ENCODE results near the gene WFDC12. TPM values are rescaled to one million over a fixed set of nuclear protein-coding genes. Genes with fewer than 3 reads are reported as not detected.

Gene WFDC12
- polyA plus RNA-seq, 1 donor (not counting 4 experiments of a cell fraction or from before 2014, with no cell fraction given), result 1.8 TPM

GRCh38 chr20:45100563-45101245 lies 23.6 kb downstream of the WFDC12 start, which contains the start of gene KCNS1:
TSS of gene KCNS1 (minus strand) at chr20:45101127. CDS start at chr20:45099236, 1,891 bp downstream.
- TF ChIP-seq CTCF (optimal IDR thresholded peaks at IDR 0.05 in 1 of 3, IDR thresholded peaks at IDR 0.05 in 1 of 3, conservative IDR thresholded peaks at IDR 0.05 in 1 of 3; ENCODE audit: extremely low read depth in 1 of 3, insufficient read depth in 2 of 3, low read length in 3 of 3) (peak in 1 of 3 experiments; percentile 13), EZH2 (IDR thresholded peaks at IDR 0.05; ENCODE audit: low read length) (no peak)
- Histone ChIP-seq H4K20me1 (ENCODE audit: control insufficient read depth, extremely low read depth, insufficient read depth, low read length) (no peaks in the 10 kb centered on the region), H3K9me3 (ENCODE audit: control insufficient read depth, low read depth, low read length) (no peaks in the 10 kb centered on the region), H3K4me1 (ENCODE audit: control insufficient read depth, extremely low read depth, insufficient read depth, low read length) (peaks cover 25% of the 10 kb centered on the region), H3K79me2 (ENCODE audit: control insufficient read depth, insufficient read depth, low read length) (no peaks in the 10 kb centered on the region), H3K4me2 (ENCODE audit: control insufficient read depth, extremely low read depth, insufficient read depth, low read depth, low read length) (peak within 1 kb of the TSS; percentile 76), H3K4me3 (ENCODE audit: control insufficient read depth in 2 of 3, extremely low read depth in 1 of 3, insufficient read depth in 2 of 3, low read depth in 1 of 3, low read length in 3 of 3) (peak within 1 kb of the TSS; percentile 12 to 43 (median 30)), H3K27ac (ENCODE audit: control insufficient read depth, insufficient read depth, low read length) (no peak within 1 kb of the TSS), H3K27me3 (ENCODE audit: control insufficient read depth, extremely low read depth, insufficient read depth, low read length) (no peaks in the 10 kb centered on the region), H3K36me3 (ENCODE audit: control insufficient read depth in 2 of 2, extremely low read depth in 1 of 2, insufficient read depth in 2 of 2, low read length in 2 of 2) (no peaks in the 10 kb centered on the region), H3K9ac (ENCODE audit: control insufficient read depth, extremely low read depth, insufficient read depth, low read length) (peak within 1 kb of the TSS; percentile 64), H3K9me1 (ENCODE audit: control insufficient read depth, extremely low read depth, insufficient read depth, low read length) (no peaks in the 10 kb centered on the region), H2AFZ (ENCODE audit: control insufficient read depth, low read length) (peak within 1 kb of the TSS; percentile 92)
- FAIRE-seq (no peak), DNase-seq (ENCODE audit: low read depth, low spot score) (no peak)
- dilution Hi-C loops (cut with MboI; ENCODE audit: extremely low pct_ligation_motif_present, low sequenced_read_pairs), result no loop called here

GRCh38 chr20:45098103-45098773 lies 26.0 kb downstream of the WFDC12 start:
- no peaks in the 10 kb centered on the region for H3K9me1 ChIP-seq (ENCODE audit: control insufficient read depth, extremely low read depth, insufficient read depth, low read length)
- dilution Hi-C loops (cut with MboI; ENCODE audit: extremely low pct_ligation_motif_present, low sequenced_read_pairs), result no loop called here
- no peak overlapping the region for H3K4me3 ChIP-seq (ENCODE audit: control insufficient read depth in 2 of 3, extremely low read depth in 1 of 3, insufficient read depth in 2 of 3, low read depth in 1 of 3, low read length in 3 of 3)
- FAIRE-seq, result no peak
- H3K79me2 ChIP-seq (ENCODE audit: control insufficient read depth, insufficient read depth, low read length), result no peaks in the 10 kb centered on the region
- H3K27me3 ChIP-seq (ENCODE audit: control insufficient read depth, extremely low read depth, insufficient read depth, low read length), result no peaks in the 10 kb centered on the region
- no peak for DNase-seq (ENCODE audit: low read depth, low spot score)
- no peak overlapping the region for H3K27ac ChIP-seq (ENCODE audit: control insufficient read depth, insufficient read depth, low read length)
- no peaks in the 10 kb centered on the region for H4K20me1 ChIP-seq (ENCODE audit: control insufficient read depth, extremely low read depth, insufficient read depth, low read length)
- no peaks in the 10 kb centered on the region for H3K36me3 ChIP-seq (ENCODE audit: control insufficient read depth in 2 of 2, extremely low read depth in 1 of 2, insufficient read depth in 2 of 2, low read length in 2 of 2)
- no peak overlapping the region for H2AFZ ChIP-seq (ENCODE audit: control insufficient read depth, low read length)
- H3K9ac ChIP-seq (ENCODE audit: control insufficient read depth, extremely low read depth, insufficient read depth, low read length), result no peak overlapping the region
- no peak overlapping the region for H3K4me2 ChIP-seq (ENCODE audit: control insufficient read depth, extremely low read depth, insufficient read depth, low read depth, low read length)
- H3K9me3 ChIP-seq (ENCODE audit: control insufficient read depth, low read depth, low read length), result no peaks in the 10 kb centered on the region
- TF ChIP-seq EZH2 (IDR thresholded peaks at IDR 0.05; ENCODE audit: low read length) (no peak), CTCF (optimal IDR thresholded peaks at IDR 0.05 in 1 of 3, IDR thresholded peaks at IDR 0.05 in 1 of 3, conservative IDR thresholded peaks at IDR 0.05 in 1 of 3; ENCODE audit: extremely low read depth in 1 of 3, insufficient read depth in 2 of 3, low read length in 3 of 3) (peak; percentile 6 to 37 (median 9))
- H3K4me1 ChIP-seq (ENCODE audit: control insufficient read depth, extremely low read depth, insufficient read depth, low read length), result peaks cover 11% of the 10 kb centered on the region

Data from keratinocyte (primary cell).